NCI-H1436 treated with DMSO at 0.1 percent for 48 hours (cell line): ENCODE measurements around the gene SPATA31C1.
"Not testable (repeated sequence)": the region's sequence is repeated elsewhere in the genome, so short reads cannot be mapped to it uniquely, and the experiment has no call there.

Source experiments
- DNase-seq: peaks from one replicate; lab custom pipeline; 2025; lab: John Stamatoyannopoulos, UW

Gene SPATA31C1

GRCh38 chr9:87937918-87938317, 20.2 kb downstream of the SPATA31C1 start:
- DNase-seq: not testable (repeated sequence)

- not testable (repeated sequence) for DNase-seq
These were observed 20.6 kb downstream of the SPATA31C1 start for GRCh38 chr9:87938336-87938735.

DNA sequence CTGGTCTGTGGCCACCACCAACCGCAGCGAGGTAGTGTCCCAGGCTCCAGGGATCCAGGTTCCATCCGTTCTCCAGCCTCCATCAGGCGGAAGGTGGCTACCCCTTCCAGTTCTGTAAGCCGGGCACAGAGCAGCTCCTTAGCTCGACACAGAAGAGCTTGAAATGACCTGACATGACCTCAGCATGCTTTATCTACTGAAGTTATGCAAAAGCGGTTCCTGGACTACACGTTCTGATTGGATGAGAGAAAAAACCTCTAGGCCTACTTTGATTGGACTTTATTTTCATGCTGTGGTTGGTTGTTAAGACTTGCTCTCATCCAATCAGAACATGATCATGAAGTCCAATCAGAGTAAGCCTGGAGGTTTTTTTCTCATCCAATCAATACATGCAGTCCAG, 21.3 kb downstream of the SPATA31C1 start:
- not testable (repeated sequence) for DNase-seq

DNA sequence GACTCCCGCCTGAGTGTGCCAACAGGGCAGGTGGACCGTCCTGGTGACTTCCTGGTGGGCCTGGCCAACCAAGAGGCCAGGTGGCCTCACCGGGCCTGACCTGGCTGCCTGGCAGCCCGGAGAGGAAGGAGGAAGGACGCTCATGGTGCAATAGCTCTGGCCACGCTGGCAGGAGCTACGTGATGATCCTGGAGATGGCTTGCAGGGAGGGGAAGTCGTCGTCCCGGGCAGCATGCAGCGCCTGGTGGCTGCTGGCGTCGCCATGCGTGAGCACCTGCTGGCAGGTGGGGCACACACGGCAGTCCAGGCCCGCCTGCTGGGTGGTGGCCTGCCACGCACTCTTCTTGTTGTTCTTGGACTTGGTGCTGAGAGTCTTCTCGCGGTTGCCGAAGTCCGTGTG, 26.3 kb downstream of the SPATA31C1 start:
- no peak for DNase-seq

DNA sequence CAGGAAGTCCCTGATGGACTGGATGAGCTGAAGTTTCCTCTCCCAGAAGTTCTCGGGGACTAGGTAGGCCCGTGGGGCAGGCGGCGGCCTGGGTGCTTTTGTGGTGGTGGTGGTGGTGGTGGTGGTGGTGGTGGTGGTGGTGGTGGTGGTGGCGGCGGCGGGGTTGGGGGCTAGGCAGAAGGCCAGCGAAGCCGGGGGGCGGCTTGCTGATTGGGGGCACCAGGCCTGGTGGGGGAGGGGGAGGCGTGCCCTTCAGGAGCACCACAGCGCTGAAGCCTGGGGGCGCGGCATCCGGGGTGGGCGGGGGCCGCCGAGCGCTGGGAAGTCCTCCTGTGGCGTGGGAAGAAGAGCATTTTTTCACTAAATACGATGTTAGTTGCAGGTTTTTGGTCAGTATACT, 26.9 kb downstream of the SPATA31C1 start:
- no peak for DNase-seq

DNA sequence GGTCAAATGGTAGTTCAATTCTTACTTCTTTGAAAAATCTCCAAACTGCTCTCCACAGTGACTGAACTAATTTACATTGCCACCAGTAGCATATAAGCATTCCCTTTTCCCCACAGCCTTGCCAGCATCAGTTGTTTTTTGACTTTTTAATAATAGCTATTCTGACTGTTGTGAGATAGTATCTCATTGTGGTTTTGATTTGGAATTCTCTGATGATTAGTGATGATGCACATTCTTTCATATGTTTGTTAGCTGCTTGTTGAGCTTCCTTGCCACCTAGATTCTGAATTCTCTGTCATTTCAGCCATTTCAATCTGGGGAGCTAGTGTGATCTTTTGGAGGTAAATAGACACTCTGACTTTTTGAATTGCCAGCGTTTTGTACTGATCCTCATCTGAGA, 32.5 kb downstream of the SPATA31C1 start:
- DNase-seq: no peak

DNA sequence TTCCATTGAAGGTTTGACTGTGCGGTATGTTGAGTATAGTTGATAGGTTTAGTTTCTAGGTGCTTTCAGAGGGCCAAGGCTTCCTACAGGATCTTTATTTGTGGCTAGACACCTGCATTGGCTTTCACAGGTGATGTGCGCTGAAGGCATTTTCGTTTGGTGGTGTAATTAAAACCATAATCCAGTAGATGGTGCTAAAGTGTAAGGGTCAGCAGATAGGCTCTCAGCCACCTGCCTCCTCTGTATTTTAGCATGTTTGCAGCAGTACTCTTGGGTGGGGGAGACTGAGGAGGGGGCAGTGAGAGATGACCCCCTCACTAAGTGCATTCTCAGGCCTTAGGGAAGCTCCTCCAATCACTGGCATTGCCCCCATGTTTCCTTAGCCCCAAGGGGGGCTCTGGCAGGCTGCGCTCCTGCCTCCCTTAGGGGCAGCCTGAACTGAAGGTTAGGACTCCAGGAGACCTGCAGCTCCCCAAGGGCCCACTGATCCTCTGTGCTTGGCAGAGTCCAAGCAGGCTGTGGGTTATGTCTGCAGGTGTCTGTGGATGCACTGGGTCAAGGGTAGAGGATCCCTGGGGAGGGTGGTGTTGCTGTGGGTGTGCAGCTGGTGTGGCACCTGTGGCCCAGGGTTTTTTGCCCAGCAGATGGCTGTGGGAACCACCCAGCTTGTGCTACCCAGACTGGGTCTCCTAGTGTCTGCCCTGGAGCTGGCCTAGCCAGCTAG, 33.2 kb downstream of the SPATA31C1 start:
- DNase-seq: no peak

GRCh38 chr9:87954230-87954629, 36.5 kb downstream of the SPATA31C1 start:
- DNase-seq: no peak

- DNase-seq: no peak
These were observed 40.1 kb downstream of the SPATA31C1 start for GRCh38 chr9:87957839-87958238.

- no peak for DNase-seq
These were observed 40.8 kb downstream of the SPATA31C1 start for GRCh38 chr9:87958591-87958990.

- DNase-seq: no peak
These were observed 42.3 kb downstream of the SPATA31C1 start for GRCh38 chr9:87959916-87960581.

- no peak for DNase-seq
These were observed 46.0 kb downstream of the SPATA31C1 start for GRCh38 chr9:87963770-87964169.

DNA sequence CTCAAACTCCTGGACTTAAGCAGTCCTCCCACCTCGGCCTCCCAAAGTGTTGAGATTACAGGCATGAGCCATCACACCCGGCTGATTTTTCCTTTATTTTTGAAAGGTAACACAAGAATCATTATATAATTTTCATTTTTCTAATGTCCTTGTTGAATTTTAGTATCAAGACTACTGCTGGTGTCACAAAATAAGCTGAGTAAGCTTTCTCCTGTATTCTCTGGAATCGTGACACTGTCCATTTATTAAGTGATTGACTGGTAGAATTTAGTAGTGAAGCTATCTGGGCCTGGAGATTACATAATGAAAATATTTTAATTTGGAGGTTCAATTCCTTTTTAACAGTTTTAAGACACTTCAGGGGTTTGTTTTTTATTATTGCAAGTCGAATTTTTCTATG, 47.1 kb downstream of the SPATA31C1 start:
- no peak for DNase-seq

GRCh38 chr9:87968155-87968554, 50.4 kb downstream of the SPATA31C1 start:
- no peak for DNase-seq

DNA sequence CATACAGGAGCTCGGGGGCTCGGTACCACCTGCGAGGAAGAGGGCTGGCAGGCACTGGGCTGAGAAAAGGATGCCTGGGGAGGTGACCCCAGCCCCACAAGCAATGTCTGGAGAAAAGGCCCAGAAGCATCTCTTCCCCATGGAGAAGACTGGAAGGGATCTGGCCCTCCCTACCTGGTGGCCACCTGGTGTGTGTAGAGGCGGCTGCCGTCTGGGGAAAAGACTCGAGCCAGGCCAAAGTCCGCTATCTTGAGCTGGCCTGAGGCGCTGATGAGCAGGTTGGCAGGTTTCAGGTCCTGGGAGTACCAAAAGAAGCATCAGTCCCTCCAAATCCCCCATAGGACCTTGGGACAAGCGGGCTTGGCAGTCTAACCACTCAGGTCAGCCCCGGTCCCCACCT, 52.8 kb downstream of the SPATA31C1 start:
- no peak for DNase-seq

DNA sequence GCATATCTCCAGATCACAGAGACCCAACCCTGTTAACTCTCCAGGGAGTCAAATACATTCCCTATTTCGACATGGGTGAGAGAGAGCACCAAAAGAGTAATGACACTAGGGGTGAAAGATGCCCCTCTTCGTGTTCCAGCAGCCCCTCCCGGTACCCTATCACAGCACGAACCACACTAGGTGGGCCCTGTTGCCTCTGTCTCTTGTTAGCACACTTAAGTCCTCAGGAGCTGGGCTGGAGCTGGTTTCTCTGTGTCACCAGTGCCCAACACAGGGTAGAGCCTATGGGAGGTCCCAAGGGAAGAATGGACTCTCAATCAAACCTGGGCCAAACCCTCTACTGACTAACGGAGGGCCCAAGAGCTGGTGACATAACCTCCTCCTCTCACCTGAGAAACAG, 55.4 kb downstream of the SPATA31C1 start:
- DNase-seq: no peak
